Upper lobe of left lung (tissue), 6 donors: ENCODE data around the gene BRIP1. TPM values are rescaled to one million over a fixed set of nuclear protein-coding genes. Genes with fewer than 3 reads are reported as not detected.

Source experiments
- ATAC-seq, 2 donors: fragments of 200-7000 bp; cut with Tn5 transposase; one replicate each; pipeline ENCODE4 v1.9.1; 2022; ENCODE audit warnings: mild to moderate bottlenecking in 2 of 2, moderate library complexity in 2 of 2; ENCODE audit not compliant: low FRiP score in 2 of 2
- DNase-seq, 2 donors: peaks; one replicate each; pipeline ENCODE4 v3.0.0-alpha.2; 2019 to 2020
- H3K27ac ChIP-seq, 4 donors: fragments of 200-600 bp; sonication (generic); one replicate each; pipeline ENCODE4 v1.5.1; 2016 to 2019
- H3K27me3 ChIP-seq, 4 donors: fragments of 200-600 bp; sonication (generic); one replicate each; pipeline ENCODE4 v1.5.1; 2017 to 2019
- H3K36me3 ChIP-seq, 4 donors: fragments of 200-600 bp; sonication (generic); one replicate each; pipeline ENCODE4 v1.5.1; 2016 to 2019
- H3K4me1 ChIP-seq, 4 donors: fragments of 200-600 bp; sonication (generic); one replicate each; pipeline ENCODE4 v1.5.1; 2018 to 2019
- H3K4me3 ChIP-seq, 4 donors: fragments of 200-600 bp; sonication (generic); one replicate each; pipeline ENCODE4 v1.5.1; 2017 to 2019; ENCODE audit warnings: mild to moderate bottlenecking in 2 of 4, moderate library complexity in 1 of 4
- H3K9me3 ChIP-seq, 4 donors: fragments of 200-600 bp; sonication (generic); one replicate each; pipeline ENCODE4 v1.5.1; 2018 to 2019
- CTCF ChIP-seq, 6 experiments: fragments of 450-650 bp in 4 of 6; fragments of 200-600 bp in 2 of 6; sonication (generic) in 2 of 6; IDR thresholded peaks; one replicate each; pipeline ENCODE4 v1.5.1; 2016 to 2019; ENCODE audit warnings: antibody characterized with exemption in 6 of 6
- EP300 ChIP-seq, 4 donors: sonication (generic); formaldehyde crosslinking; IDR thresholded peaks; one replicate each; pipeline ENCODE4 v1.5.1; 2017; ENCODE audit warnings: antibody characterized with exemption in 4 of 4, control low read depth in 2 of 4
- POLR2A ChIP-seq, 4 donors: fragments of 450-650 bp; IDR thresholded peaks; one replicate each; pipeline ENCODE4 v1.5.1; 2016 to 2017; ENCODE audit warnings: antibody characterized with exemption in 4 of 4, mild to moderate bottlenecking in 2 of 4
- POLR2AphosphoS5 ChIP-seq, 2 donors: sonication (generic); formaldehyde crosslinking; IDR thresholded peaks; one replicate each; pipeline ENCODE4 v1.5.1; 2017; ENCODE audit warnings: antibody characterized with exemption in 2 of 2
- WGBS, 2 donors: methylation state at CpG; one replicate each; pipeline ENCODE4 v1.1.5; 2017 to 2018; 5-methylcytosine and 5-hydroxymethylcytosine counted together
- total RNA-seq, 6 donors: library from RNA; depleted of rRNA in 4 of 6; stranded (reverse); fragments of >200 nt in 4 of 6; gene quantifications; one replicate each; pipeline versions ENCODE4 v1.1.0 to v1.2.1, GENCODE V29; 2016 to 2021
- donor health status: DM: no; HTN: no; CAD: no; lungs with moderate emphysema.
- donor health status: DM: no; HTN: yes; CAD: no; lungs with severe emphysema.

The BRIP1 gene
- total RNA-seq, 6 donors from 2014 or later = 0.55 to 2.5 (median 0.85) TPM

GRCh38 chr17:61836266-61837174, 26.8 kb downstream of the BRIP1 start:
- Histone ChIP-seq H3K4me3 (no peak overlapping the region), H3K9me3 (no peaks in the 10 kb centered on the region), H3K36me3 (no peaks in the 10 kb centered on the region), H3K4me1 (no peaks in the 10 kb centered on the region), H3K27me3 (no peaks in the 10 kb centered on the region), H3K27ac (no peak overlapping the region)
- TF ChIP-seq POLR2AphosphoS5 (IDR thresholded peaks at IDR 0.05) (no peak), CTCF (IDR thresholded peaks at IDR 0.05) (no peak), EP300 (IDR thresholded peaks at IDR 0.05) (no peak), POLR2A (IDR thresholded peaks at IDR 0.05) (no peak)
- DNase-seq (no peak), ATAC-seq (no peak)
- WGBS, 2 donors = 91% methylated on average over 3 of the region's 3 CpGs

GRCh38 chr17:61835606-61836005, 27.7 kb downstream of the BRIP1 start:
- Histone ChIP-seq H3K27me3 (no peaks in the 10 kb centered on the region), H3K36me3 (no peaks in the 10 kb centered on the region), H3K9me3 (no peaks in the 10 kb centered on the region), H3K4me1 (no peaks in the 10 kb centered on the region), H3K27ac (no peak overlapping the region), H3K4me3 (no peak overlapping the region)
- 76 to 81% methylated on average over 1 of the region's 1 CpG for WGBS, 2 donors
- DNase-seq (no peak), ATAC-seq (no peak)
- no peak for TF ChIP-seq CTCF (IDR thresholded peaks at IDR 0.05)
- no peak for TF ChIP-seq EP300 (IDR thresholded peaks at IDR 0.05)
- TF ChIP-seq POLR2AphosphoS5 (IDR thresholded peaks at IDR 0.05) = no peak
- no peak for TF ChIP-seq POLR2A (IDR thresholded peaks at IDR 0.05)

- TF ChIP-seq POLR2AphosphoS5 (IDR thresholded peaks at IDR 0.05) (no peak), CTCF (IDR thresholded peaks at IDR 0.05) (no peak), EP300 (IDR thresholded peaks at IDR 0.05) (no peak), POLR2A (IDR thresholded peaks at IDR 0.05) (no peak)
- Histone ChIP-seq H3K4me3 (no peak overlapping the region), H3K27ac (no peak overlapping the region), H3K36me3 (no peaks in the 10 kb centered on the region), H3K27me3 (no peaks in the 10 kb centered on the region), H3K4me1 (no peaks in the 10 kb centered on the region), H3K9me3 (no peaks in the 10 kb centered on the region)
- no peak for ATAC-seq
- no peak for DNase-seq
- 100% methylated on average over 2 of the region's 2 CpGs for WGBS, 2 donors
Measured at GRCh38 chr17:61834610-61835009, 28.7 kb downstream of the BRIP1 start.

- H3K4me1 ChIP-seq = no peaks in the 10 kb centered on the region
- no peaks in the 10 kb centered on the region for H3K36me3 ChIP-seq
- no peak overlapping the region for H3K27ac ChIP-seq
- TF ChIP-seq POLR2AphosphoS5 (IDR thresholded peaks at IDR 0.05) (no peak), CTCF (IDR thresholded peaks at IDR 0.05) (no peak), POLR2A (IDR thresholded peaks at IDR 0.05) (no peak), EP300 (IDR thresholded peaks at IDR 0.05) (no peak)
- no peaks in the 10 kb centered on the region for H3K9me3 ChIP-seq
- H3K4me3 ChIP-seq = no peak overlapping the region
- ATAC-seq = no peak
- H3K27me3 ChIP-seq = no peaks in the 10 kb centered on the region
- DNase-seq = no peak
- whole genome bisulfite sequencing, 2 donors = 78 to 81% methylated on average over 7 of the region's 7 CpGs
Measured at GRCh38 chr17:61833536-61834193, 29.7 kb downstream of the BRIP1 start.
